ENCODE measurements around the gene TFRC.
"Not testable (repeated sequence)": the region's sequence is repeated elsewhere in the genome, so short reads cannot be mapped to it uniquely, and the experiment has no call there.

The TFRC gene

DNA sequence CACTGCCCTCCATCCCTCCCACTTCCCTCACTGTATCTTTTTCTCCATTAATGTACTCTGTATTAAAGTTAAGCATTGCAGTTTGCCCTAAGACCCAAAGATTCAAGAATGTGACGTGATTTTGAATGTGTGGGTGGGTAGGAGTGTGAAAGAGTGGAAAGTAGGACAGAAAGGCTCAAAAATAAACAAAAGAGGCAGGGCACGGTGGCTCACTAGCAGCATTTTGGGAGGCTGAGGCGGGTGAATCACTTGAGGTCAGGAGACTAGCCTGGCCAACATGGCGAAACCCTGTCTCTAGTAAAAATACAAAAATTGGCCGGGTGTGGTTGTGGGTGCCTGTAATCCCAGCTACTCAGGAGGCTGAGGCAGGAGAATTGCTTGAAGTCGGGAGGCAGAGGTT, 18.4 kb downstream of the TFRC start:
- no peaks in the 10 kb centered on the region for H3K27me3 ChIP-seq (replicated peaks; ENCODE audit: control insufficient read depth, insufficient read depth, low read length)
- H3K4me3 ChIP-seq (replicated peaks; ENCODE audit: low read depth, low read length) = no peak overlapping the region
- peaks cover 31% of the 10 kb centered on the region for H3K36me3 ChIP-seq (ENCODE audit: control insufficient read depth, insufficient read depth, low read length)
- no peak for TF ChIP-seq CTCF (IDR thresholded peaks at IDR 0.05; ENCODE audit: insufficient read depth, low read length, poor library complexity, severe bottlenecking)
- no peak for DNase-seq (ENCODE audit: extremely low read depth, insufficient read length)

DNA sequence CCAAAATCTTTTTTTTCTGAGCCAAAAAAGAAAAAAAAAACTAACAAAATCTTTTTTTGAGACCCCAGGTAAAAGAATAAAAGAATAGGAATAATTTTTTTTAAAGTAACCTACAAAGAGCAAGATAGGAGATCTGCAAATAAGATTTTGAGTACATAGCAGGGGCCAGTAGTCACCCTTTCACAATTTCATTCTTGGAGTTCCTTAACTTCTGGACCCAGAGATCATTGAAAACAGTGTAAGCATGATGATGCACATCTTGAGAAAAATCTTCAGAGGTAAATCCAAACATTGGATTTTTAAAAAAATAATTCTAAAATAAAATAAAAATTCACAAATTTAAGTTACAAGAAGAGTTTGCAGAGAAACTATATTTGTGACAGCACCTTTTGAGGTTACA, 18.8 kb downstream of the TFRC start:
- Histone ChIP-seq H3K27me3 (replicated peaks; ENCODE audit: control insufficient read depth, insufficient read depth, low read length) (no peaks in the 10 kb centered on the region), H3K4me3 (replicated peaks; ENCODE audit: low read depth, low read length) (no peak overlapping the region), H3K36me3 (ENCODE audit: control insufficient read depth, insufficient read depth, low read length) (peaks cover 33% of the 10 kb centered on the region)
- no peak for TF ChIP-seq CTCF (IDR thresholded peaks at IDR 0.05; ENCODE audit: insufficient read depth, low read length, poor library complexity, severe bottlenecking)
- no peak for DNase-seq (ENCODE audit: extremely low read depth, insufficient read length)

- no peak for DNase-seq (ENCODE audit: extremely low read depth, insufficient read length)
- TF ChIP-seq CTCF (IDR thresholded peaks at IDR 0.05; ENCODE audit: insufficient read depth, low read length, poor library complexity, severe bottlenecking) = no peak
- Histone ChIP-seq H3K27me3 (replicated peaks; ENCODE audit: control insufficient read depth, insufficient read depth, low read length) (no peaks in the 10 kb centered on the region), H3K36me3 (ENCODE audit: control insufficient read depth, insufficient read depth, low read length) (peaks cover 35% of the 10 kb centered on the region), H3K4me3 (replicated peaks; ENCODE audit: low read depth, low read length) (no peak overlapping the region)
Observed at GRCh38 chr3:196060834-196061233, 21.1 kb downstream of the TFRC start.

- H3K36me3 ChIP-seq (ENCODE audit: control insufficient read depth, insufficient read depth, low read length) = peaks cover 48% of the 10 kb centered on the region
- no peak overlapping the region for H3K4me3 ChIP-seq (replicated peaks; ENCODE audit: low read depth, low read length)
- no peak for DNase-seq (ENCODE audit: extremely low read depth, insufficient read length)
- no peaks in the 10 kb centered on the region for H3K27me3 ChIP-seq (replicated peaks; ENCODE audit: control insufficient read depth, insufficient read depth, low read length)
- TF ChIP-seq CTCF (IDR thresholded peaks at IDR 0.05; ENCODE audit: insufficient read depth, low read length, poor library complexity, severe bottlenecking) = no peak
Observed at GRCh38 chr3:196057760-196058331, 24.0 kb downstream of the TFRC start.

- peaks cover 45% of the 10 kb centered on the region for H3K36me3 ChIP-seq (ENCODE audit: control insufficient read depth, insufficient read depth, low read length)
- not testable (repeated sequence) for DNase-seq (ENCODE audit: extremely low read depth, insufficient read length); H3K4me3 ChIP-seq (replicated peaks; ENCODE audit: low read depth, low read length)
Observed at GRCh38 chr3:196056371-196056770, 25.5 kb downstream of the TFRC start.

GRCh38 chr3:196055683-196056270, 26.1 kb downstream of the TFRC start:
- DNase-seq (ENCODE audit: extremely low read depth, insufficient read length) = no peak
- TF ChIP-seq CTCF (IDR thresholded peaks at IDR 0.05; ENCODE audit: insufficient read depth, low read length, poor library complexity, severe bottlenecking) = no peak
- peaks cover 49% of the 10 kb centered on the region for H3K36me3 ChIP-seq (ENCODE audit: control insufficient read depth, insufficient read depth, low read length)
- no peaks in the 10 kb centered on the region for H3K27me3 ChIP-seq (replicated peaks; ENCODE audit: control insufficient read depth, insufficient read depth, low read length)
- no peak overlapping the region for H3K4me3 ChIP-seq (replicated peaks; ENCODE audit: low read depth, low read length)

More at GRCh38 chr3:196056371-196056770, 25.5 kb downstream of the TFRC start:
- H3K27me3 ChIP-seq (replicated peaks; ENCODE audit: control insufficient read depth, insufficient read depth, low read length) = not testable (repeated sequence)
